ENCODE results near the gene DGKD. TPM values are rescaled to one million over a fixed set of nuclear protein-coding genes. Genes with fewer than 3 reads are reported as not detected.
A peak's percentile ranks its signal among the peaks of the same experiment; 100 is the strongest.

The DGKD gene
- total RNA-seq, 1 experiment from 2014 or later, result 195 TPM

DNA sequence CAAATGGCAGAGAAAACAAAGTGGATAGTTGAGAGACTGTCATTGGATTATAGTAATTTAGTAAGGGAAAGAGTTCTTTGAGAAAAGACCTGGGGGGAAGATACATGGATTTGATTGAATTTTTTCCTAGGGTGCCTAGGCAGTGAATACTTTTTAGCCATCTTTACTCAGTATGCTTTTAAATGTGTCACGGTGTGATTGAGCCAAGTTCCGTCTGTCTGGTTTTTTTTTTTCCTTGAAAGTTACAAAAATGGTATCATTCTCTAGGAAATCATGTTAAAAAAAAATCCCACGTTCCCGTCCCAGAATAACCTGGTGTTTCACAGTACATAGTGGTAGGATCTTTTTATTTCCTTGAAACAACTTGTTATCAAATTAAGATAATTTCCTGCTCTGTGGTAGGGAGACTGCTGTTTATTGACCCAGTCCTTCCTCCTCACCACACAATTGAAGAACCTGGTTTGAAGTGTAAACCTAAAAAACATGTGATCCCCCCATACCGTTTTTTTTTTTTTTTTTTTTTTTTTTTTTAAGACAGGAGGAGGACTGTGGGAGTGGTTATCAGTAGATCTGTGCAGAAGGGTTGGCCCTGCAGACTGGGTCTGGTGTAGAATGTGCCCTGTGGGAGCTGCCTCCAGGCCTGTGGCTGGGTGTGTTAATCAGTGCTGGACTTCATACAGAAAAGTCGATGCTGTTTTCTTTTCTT, 55.1 kb downstream of the DGKD start:
- DNase-seq (ENCODE audit: extremely low read depth, low read depth), result no peak

DNA sequence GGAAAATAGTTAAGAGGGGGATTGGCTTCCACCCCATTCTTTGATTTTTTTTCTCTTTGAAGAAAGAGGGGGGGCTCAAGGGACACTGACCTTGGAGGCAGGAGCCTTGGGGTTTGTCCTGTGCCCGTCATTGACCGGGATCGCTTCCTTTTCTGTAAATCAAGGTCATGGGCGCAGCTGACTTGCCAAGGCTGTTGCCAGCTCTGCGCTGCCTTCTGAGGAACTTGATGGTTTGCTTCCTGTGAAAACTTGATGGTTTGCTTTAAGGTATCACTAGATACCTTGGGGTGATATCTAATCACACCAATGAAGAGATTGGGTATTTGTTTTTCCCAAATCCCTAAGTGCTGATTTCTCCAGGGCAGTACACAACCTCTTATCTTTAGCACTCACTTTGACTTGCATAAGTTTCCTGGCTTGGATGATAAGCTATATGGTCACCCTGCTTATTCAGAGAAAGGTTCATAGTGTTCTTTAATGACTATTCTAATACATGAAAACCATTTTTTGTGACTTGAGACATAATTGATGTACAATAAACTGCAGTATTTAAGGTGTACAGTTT, 56.0 kb downstream of the DGKD start:
- no peak for DNase-seq (ENCODE audit: extremely low read depth, low read depth)

DNA sequence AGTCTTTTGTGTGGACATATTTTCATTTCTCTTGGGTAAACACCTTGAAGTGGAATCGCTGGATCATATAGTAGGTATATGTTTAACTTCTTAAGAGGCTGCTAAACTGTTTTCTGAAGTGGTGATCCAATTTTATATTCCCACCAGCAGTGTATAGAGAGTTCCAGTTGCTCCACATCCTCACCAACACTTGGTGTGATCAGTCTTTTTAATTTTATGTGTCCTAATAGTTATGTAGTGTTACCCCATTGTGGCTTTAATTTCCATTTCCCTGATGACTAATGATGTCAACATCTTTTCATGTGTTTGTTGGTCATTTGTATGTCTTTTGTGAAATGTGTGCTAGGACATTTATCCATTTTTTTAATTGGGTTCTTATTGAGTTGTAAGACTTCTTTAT, 56.9 kb downstream of the DGKD start:
- DNase-seq (ENCODE audit: extremely low read depth, low read depth), result no peak

DNA sequence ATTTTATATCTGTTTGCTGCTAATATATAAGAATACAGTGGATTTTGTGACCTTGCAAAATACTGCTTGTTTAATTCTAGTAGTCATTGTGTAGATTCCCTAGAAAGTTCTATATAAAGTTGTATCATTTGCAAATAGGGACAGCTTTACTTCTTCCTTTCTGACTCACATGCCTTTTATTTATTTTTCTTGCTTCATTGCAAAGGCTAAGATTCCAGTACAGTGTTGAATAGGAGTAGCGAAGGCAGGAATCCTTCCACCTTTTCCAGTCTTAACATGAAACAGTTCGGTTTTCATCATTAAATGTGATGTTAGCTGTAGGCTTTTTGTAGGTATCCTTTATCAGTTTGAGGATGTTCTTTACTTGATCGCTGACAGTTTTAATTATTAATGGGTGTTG, 58.1 kb downstream of the DGKD start:
- peak; percentile 33 for DNase-seq (ENCODE audit: extremely low read depth, low read depth)

DNA sequence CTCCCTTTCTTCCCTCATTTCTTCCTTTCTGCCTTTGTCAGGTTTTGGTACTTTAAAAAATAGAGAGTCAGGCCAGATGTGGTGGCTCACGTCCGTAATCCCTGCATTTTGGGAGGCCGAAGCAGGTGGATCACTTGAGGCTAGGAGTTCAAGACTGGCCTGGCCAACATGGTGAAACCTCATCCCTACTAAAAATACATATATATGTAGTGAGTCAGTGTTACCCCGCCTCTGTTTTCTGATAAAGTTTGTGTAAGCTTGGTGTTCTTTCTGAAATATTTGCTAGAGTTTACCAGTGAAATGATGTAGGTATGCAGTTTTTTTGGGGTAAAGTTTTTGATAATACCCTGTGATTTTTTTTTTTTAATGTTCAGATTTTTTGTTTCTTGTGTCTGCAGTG, 58.8 kb downstream of the DGKD start:
- DNase-seq (ENCODE audit: extremely low read depth, low read depth), result no peak

DNA sequence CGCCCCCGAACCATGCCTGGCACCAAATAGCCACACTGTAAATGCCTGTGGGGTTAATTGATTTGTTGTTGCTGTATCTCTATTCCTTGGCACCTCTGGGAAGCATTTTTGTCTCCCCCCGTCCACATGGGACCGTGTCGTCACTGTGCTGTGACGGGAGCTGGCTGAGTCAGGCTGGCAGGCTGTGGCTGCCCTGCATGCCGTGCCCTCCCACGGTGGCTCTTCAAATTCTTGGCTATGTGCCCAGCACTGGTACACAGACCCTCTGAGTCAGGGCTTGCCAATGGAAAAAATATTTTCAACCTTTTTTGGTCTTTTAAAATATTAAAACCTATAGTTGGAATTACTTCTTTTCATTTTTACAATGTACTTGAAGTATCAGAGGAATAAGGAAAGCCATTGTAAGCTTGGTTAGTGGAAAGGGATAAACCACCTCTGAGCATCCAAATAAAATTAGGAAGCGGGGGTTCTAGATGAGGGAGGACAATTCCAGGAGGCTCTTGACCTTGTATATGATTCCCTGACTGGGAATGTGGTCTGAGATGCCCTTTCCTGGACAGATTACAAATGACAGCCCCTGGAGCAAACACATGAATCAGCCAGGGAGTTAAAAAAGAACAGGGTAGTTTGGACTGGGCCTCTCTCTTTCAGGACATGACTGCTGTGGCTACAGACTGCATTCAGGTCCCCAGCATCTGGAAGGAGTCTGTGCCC, 59.4 kb downstream of the DGKD start:
- DNase-seq (ENCODE audit: extremely low read depth, low read depth), result peak; percentile 80

DNA sequence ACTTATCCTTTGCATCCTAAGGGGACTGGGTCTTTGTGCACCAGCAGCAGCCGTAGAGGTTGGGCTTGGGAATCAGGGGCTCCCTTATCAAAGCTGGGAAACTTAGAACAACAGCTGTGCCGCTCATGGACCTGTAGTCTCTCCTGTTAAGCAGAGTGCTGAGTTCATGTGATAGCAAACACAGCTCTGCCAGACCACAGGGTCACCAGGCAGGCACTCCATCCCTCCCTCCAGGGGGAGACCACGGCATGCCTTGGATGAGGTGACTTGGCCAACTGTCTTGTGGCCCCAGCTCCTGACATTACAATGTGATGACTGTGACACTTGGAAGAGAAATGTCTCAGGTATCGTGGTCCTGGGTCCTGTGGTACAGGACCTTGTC, 60.0 kb downstream of the DGKD start:
- no peak for DNase-seq (ENCODE audit: extremely low read depth, low read depth)

DNA sequence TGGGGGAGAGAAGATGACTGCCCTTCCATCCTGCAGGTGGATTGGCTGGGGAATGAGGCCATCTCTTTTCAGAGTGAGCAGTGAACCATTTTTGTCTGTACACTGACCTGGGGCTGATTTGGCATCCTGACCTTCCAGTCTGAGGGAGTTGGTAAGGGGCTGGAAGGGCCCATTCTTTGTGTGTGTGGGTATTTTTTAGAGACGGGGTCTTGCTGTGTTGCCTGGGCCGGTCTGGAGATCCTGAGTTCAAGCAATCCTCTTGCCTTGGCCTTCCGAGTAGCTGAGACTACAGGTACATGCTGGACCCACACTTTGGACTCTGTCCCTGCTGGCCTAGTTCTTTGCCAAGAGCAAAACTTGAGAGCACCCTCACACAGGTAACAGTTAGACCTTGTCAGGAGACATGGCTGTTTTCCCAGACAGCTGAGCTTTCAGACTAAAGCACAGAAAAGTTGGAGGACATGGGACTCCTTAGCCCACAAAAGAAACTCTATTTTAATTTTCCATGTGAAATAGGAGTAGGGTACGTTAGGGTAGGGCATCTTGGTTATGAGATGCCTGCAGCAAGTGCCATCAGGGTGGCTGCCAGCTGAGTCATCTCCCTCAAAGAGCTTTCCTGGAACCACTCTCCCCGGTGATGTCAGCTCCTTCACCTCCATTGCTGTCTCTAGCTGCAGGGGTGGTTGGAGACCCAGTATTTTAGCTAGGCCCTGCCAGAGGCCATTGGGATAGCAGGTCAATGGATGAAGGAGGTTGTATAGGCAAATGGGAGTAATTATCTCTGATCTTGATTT, 60.7 kb downstream of the DGKD start:
- DNase-seq (ENCODE audit: extremely low read depth, low read depth), result no peak

DNA sequence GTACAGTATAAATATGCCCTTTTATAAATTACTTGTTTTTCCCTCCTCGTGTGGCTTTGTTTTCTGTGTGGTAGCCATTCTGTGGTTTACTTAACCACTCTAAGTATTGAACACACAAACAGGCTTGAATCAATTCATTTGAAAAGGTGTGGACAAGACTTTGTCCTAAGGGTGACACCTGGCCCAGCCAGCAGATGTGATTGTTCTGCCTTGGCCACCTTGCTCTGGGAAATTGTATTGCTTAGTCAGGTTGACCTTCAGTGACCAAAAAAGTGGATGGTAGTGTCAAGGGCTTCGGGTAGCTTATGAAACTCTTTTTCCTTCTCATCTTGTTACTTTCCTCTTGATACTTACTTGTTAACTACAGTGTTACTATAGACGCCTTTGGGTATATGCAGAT, 61.9 kb downstream of the DGKD start:
- DNase-seq (ENCODE audit: extremely low read depth, low read depth), result no peak

DNA sequence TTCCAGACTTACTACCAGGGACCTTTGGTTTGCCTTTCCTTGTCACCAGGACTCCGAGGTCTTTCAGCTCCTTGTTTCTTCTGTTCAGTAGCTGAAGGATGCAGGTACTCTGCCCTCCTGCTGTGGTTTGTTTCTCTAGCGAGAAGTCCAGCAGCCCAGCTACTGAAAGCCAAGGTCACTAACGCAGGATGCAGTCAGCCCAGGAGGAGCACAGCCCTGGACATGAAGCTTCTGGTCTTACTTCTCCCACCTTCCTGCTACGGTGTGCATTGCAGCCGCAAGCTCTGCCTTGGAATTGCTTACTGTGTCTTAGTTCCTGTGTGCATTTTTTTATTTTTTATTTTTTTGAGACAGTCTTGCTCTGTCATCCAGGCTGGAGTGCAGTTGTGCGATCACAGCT, 62.4 kb downstream of the DGKD start:
- no peak for DNase-seq (ENCODE audit: extremely low read depth, low read depth)

DNA sequence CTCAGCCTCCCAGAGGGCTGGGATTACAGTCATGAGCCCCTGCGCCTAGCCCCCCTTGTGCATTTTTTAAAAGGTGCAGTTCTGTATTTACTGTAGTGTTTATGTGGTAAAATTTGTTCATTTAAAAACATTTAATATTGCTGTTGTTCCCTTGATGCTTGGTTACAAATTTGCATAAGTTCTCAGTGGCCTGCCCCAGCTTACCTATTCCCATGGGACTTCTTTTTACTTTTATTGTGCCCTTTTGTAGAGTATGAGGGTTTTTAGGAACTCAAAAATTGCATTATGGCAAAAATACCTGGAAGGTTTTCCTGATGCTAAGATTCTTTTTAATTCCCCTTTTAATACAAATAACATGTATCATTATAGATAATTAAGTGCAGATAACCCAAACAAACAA, 63.0 kb downstream of the DGKD start:
- DNase-seq (ENCODE audit: extremely low read depth, low read depth), result no peak

DNA sequence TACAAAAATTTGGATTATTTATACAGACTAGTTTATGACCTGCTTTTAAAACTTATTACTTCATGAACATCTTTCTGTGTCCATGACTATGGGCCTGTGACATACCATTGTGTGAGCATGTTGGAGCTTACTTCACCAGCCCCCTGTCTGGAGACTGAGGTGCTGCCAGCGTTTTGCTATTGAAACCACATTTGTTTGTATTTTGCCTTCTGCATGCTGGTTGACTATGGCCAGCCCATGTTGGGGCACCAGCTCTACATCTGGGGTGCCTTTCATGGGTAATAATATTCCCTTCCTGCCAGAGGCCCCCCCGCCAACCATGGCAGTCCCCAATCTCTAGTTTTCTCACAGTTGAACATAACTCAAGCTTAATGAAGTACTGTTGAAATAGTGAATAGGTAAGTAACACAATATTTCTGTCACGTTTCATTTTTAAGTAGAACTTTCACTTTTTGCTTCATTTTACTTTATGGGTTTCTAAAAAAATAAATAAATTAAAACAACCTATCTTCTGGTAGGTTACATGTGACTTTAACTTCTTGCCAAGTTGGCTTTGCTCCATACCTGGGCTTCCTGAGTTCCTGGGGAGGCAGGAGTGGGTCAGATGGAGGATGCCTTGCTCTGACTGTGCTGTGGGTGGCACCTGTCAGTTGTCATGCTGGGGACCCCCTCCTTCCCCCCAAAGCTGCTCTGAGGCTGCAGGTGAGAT, 63.9 kb downstream of the DGKD start:
- DNase-seq (ENCODE audit: extremely low read depth, low read depth), result no peak

DNA sequence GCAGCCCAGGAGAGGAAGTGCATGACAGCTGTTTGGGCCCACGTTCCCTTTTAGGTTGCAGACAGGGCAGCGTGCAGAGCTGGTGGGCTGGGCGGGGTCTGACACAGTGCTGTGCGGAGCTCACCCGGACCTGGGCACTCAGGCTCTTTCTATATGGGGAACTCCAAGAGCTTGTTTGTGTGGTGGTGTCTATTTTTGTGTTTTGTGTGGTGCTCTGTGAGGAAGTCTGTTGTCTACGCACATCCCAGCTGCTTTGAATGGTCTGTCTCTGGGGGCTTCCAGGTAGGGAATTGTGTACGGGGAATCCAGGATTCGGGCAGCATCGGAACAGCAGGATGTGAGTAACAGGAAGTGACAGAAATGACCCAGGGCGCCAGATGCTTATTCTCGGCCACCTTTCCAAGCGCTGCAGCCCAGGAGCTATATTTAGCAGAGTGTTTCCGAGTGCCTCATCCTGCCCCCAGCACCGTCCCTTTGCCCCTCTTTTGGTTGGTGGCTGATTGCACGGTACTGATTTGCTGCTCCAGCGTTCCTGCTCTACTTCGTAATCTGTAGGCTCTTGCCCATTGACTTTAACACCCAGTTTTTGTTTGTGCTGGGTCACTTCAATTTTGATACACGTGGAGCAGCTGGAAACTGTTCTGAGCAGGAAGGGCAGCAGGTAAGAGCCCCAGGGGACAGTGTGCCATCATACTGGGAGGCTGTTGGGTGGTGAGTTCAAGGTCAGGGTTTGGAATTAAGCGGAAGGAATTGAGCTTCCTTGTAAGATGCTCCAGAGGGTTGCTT, 64.7 kb downstream of the DGKD start:
- peak; percentile 30 for DNase-seq (ENCODE audit: extremely low read depth, low read depth)

DNA sequence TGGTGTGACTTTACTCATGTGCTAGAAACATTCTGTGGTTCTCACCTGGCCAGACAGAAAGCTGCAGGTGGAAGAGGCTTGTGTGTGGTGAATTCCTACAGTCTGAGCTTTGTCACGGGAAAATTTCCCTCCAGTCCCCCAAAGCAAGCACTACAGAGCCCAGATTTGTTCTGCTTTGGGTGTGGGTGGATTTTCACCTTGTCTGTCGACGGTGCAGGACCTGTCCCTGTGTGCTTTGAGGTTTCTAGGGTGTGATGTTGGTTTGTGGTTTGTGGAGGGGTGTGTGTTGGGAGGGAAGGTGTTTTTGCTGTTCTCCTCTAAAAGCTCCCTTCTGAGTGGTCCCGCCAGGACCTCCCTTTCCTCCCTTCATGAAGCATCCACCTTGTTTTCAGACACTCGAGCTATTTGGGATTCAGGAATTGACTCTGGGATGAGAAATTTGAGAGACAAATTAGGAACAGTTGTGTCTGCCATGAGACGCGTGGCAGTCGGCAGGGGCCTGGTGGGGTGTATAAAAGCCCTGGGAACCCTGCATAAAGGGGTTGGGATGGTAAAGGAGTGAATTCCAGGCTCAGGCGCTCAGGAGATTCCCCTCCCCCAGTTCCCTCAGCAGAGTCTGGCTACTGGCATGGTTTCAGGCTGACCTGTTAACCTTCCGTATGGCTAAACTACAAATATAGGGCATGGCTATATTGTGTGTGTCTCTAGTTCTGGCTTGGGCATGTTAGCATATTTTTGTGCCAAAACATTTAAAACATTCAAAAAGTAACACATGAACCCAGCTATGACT, 65.5 kb downstream of the DGKD start:
- no peak for DNase-seq (ENCODE audit: extremely low read depth, low read depth)

DNA sequence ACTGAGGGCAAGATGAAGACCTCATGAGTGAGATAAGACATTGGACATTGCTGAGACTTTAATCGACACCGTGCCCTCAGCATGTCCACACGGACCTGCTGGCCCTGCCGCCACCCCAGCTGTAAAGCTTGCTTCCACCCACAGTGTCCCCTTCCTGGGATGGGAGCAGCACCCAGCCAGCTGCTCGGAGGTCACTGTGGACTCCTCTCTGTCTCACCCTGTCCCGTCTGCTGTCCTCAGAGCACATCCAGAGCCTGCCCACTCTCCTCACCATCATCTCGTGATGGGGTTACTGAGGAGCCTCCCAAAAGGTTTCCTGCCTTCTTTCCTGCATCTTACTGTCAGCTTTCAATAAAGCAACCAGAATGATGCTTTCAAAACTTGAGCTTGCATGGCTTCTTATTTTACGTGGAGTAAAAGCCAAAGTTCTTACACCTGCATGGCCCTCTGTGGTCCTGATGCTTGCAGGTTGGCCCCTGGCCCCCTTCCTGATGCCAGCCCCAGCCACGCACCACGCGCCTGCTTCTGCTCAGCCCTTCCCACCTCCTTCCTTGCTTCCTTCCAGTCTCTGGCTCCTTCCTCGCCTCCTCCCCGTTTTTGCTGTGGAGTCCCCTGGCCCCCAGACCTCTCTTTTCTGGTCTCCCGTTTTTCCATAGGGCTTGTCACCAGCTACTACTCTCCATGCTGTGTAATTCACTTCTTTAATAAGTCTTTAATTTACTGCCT, 67.0 kb downstream of the DGKD start:
- no peak for DNase-seq (ENCODE audit: extremely low read depth, low read depth)

DNA sequence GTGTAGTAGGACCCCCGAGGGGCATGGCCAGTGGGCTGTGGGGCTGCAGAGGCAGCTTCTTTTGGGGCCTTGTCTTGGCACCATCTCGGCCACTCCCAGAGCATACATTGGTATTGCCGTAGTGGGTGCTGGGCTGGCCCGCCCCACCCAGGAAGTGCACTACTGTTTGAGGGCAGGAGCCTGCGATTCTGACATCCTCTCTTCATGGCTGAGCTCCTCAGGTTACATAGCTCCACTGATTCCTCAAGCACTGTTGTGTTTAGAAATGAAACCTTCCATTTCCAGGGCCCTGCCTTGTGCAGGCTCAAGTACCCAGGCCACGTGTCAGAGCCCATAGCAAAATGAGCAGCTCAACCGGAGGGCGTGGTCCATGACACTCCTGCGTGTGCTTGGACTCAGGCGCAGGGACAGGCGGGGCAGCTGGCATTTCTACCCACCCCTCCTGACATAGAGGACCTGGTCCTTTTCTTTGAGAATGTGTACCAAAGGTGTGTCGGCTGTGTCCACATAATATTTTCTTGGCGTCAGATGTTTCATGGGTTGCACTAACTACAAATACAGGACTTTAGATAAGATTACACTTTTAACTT, 67.9 kb downstream of the DGKD start:
- DNase-seq (ENCODE audit: extremely low read depth, low read depth), result peak; percentile 59

DNA sequence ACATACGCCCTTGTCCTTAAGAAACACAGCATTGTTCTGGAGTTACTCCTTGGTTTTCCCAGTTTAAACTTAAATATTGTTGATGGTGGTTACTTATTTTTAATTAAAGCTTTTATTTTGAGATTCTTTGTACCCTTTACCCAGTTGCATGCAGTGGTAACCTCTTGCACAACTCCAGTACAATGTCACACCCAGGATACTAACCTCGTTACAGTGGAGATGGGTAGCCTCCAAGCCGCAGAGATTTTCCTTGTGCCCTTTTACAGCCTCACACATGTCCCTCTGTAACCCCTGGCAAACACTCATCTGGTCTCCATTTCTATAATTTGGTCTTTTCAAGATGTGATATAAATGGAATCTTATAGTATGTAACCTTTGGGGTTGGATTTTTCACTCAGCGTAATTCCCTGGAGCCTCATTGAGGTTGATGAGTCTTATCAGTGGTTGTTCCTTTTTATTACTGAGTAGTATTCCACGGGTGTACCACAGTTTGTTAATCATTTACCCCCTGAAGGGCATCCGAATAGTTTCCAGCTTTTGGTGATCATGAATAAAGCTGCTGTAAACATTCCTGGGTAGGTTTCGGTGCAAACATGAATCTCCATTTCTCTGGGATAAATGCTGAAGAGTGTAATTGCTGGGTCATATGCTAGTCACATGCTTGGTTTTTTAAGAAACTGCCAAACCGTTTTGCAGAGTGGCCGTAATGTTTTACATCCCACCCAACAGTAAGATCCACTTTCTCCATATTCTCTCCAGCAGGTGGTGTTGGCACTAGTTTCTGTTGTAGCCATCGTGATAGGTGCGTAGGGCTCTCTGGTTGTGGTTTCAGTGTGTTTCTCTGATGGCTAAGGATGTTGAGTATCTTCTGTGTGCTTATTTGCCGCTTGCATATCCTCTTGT, 68.6 kb downstream of the DGKD start:
- no peak for DNase-seq (ENCODE audit: extremely low read depth, low read depth)
